Duodenal mucosa (tissue), 2 donors: ENCODE results near the gene FNTB.

ENCODE experiments used
- H3K27ac ChIP-seq: one replicate; pipeline ENCODE4 v1.7.0; 2013; ENCODE audit warnings: low read depth, low read length
- H3K27me3 ChIP-seq, 2 donors: one replicate each; pipeline ENCODE4 v1.7.0; 2013; ENCODE audit warnings: low read length in 2 of 2, control low read depth in 1 of 2; ENCODE audit not compliant: insufficient read depth in 2 of 2, control insufficient read depth in 1 of 2
- H3K36me3 ChIP-seq, 2 donors: one replicate each; pipeline ENCODE4 v1.7.0; 2013; ENCODE audit warnings: low read length in 2 of 2, control low read depth in 1 of 2; ENCODE audit not compliant: insufficient read depth in 2 of 2, control insufficient read depth in 1 of 2
- H3K4me1 ChIP-seq, 2 donors: one replicate each; pipeline ENCODE4 v1.7.0; 2013; ENCODE audit warnings: low read length in 2 of 2, control low read depth in 1 of 2; ENCODE audit not compliant: insufficient read depth in 2 of 2, control insufficient read depth in 1 of 2
- H3K4me3 ChIP-seq, 2 donors: one replicate each; pipeline ENCODE4 v1.7.0; 2013; ENCODE audit warnings: low read length in 2 of 2, low read depth in 1 of 2
- H3K9ac ChIP-seq, 2 donors: one replicate each; pipeline ENCODE4 v1.7.0; 2013; ENCODE audit warnings: low read length in 2 of 2, low read depth in 1 of 2
- H3K9me3 ChIP-seq, 2 donors: one replicate each; pipeline ENCODE4 v1.7.0; 2013; ENCODE audit warnings: low read length in 2 of 2, control low read depth in 1 of 2; ENCODE audit not compliant: control insufficient read depth in 1 of 2

FNTB gene

DNA sequence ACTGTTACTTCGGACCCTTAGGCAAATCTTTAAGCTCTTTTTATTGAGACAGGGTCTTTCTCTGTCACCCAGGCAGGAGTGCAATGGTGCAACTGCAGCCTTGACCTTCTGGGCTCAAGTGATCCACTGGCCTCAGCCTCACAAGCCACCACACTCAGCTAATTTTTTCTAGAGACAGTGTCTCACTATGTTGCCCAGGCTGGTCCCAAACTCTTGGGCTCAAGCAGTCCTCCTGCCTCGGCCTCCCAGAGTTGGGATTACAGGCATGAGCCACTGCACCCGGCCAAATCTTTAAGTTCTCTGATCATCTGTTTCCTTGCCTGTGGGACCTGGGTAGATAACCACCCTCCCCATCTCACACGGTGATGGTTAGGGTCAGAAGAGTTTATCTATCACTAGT lies 41.8 kb upstream of the FNTB start:
- Histone ChIP-seq H3K27ac (no peak overlapping the region), H3K4me3 (no peak overlapping the region), H3K9ac (no peak overlapping the region), H3K36me3 (peaks cover 0 to 3% of the 10 kb centered on the region in 2 donors), H3K4me1 (peaks cover 47 to 62% of the 10 kb centered on the region in 2 donors), H3K9me3 (no peaks in the 10 kb centered on the region), H3K27me3 (no peaks in the 10 kb centered on the region)

DNA sequence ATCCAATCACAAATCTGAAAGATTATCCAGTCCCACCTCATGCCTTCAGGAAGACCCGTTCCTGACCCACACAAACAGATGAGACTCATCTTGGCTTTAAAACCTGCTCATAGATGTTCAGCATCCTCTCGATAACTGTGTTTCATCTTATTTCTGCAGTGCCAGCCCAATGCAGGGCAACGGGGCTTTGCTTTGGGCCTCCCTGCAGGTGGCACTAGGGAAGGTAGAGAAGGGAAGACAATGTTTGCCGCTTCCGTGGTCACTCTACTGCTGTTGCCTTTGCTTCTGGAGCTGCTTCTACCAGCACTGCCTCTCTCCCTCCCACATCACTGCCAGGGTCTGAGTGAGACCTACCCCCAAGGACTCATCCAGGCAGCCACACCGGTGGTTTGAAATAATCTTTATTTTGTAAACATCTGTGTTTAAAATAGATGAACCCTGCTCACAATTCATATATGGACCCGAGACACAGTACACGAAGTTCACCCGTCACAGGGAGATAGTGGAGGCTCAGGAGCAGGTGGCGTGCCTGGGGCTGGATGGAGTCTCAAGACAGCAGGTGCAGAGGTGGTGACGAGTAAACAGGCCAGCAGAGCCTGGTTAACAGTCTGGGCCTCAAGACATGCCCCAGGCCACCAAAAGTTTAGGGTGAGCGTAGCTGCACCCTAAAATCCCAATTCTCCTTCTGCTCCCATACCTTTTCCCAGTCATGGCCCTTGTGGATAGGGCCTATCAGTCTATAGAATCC lies 41.1 kb upstream of the FNTB start:
- H3K4me3 ChIP-seq: no peak overlapping the region
- H3K27ac ChIP-seq: no peak overlapping the region
- peaks cover 0 to 1% of the 10 kb centered on the region in 2 donors for H3K36me3 ChIP-seq
- H3K4me1 ChIP-seq: peaks cover 40 to 55% of the 10 kb centered on the region in 2 donors
- no peak overlapping the region for H3K9ac ChIP-seq
- no peaks in the 10 kb centered on the region for H3K27me3 ChIP-seq
- no peaks in the 10 kb centered on the region for H3K9me3 ChIP-seq

DNA sequence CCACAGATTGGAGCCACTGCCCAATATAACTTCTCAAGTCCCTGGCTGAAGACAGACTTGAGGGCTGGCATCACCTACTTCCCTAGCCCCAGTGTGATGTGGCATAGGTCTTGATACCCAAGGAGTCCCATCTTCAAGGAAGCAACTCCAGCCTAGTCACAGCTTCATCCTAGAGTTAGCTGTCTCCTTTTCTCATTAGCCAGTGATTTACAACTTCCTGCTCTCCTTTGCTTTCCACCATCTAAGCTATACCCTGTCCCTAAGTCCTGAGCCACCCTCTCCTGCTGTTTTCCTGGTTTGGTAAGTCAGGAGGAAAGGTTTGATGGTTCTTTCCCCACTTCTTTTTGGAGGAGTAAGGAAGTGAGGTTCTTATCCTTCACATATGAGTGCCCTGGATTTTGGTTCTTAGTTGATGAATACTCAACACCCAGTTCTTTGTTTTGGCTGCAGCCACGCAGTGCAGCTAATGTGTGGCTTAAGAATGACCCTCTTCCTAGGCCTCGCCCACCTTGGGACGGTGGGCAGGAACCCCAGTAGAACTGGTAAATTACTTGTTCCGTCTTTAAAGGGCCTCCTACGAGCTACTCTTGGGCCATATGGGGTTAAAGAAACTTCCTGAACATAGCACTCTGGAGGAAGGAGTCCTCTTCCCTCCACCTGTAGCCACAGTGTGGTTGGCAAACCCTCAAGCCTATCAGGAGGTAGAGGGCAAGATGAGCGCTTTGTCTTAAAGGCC lies 40.2 kb upstream of the FNTB start:
- Histone ChIP-seq H3K9ac (no peak overlapping the region), H3K36me3 (peaks cover 0 to 4% of the 10 kb centered on the region in 2 donors)

DNA sequence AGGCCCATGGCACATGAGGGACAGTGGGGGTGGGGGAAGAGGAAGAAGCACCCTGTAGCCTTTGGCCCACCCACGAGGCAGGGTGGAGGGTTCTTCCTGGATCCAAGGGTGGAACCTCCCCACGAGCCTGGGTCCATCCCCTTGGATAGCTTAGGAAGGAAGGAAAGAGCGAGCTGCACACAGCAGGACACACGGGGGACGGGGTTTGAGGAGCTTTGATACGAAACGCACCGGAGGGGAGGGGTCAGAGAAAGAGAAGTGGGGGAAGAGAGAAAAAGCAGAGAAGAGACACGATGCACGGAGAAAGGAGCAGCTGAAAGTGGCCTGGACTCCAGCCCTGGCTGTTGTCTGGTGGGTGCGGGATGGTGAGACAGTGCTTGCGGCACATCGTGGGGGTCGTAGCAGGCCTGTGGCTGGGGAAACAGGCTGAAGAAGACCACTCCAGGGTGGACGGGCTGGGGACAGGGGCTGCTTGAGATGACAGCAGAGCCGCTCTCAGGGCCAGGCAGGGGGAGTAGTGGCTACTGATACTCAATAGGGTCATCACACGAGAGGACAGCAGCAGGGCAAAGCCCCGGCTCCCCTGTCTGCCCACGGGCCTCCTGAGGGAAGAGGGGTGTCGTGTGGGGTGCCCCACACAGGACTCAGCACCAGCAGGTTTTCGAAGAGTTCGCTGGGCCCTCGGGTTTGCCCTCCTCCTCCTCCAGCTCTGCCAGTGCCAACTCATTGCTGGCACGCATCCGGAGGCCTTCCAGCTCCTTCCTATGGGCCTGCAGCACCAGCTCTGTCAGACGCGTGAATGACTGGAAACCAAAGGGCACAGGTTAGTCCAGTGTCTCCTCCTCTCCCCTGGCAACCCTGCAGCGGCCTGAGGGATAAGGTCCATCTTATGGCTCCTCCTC lies 38.7 kb upstream of the FNTB start:
- H3K4me1 ChIP-seq: peaks cover 37 to 52% of the 10 kb centered on the region in 2 donors
- no peak overlapping the region for H3K9ac ChIP-seq
- H3K36me3 ChIP-seq: peaks cover 0 to 8% of the 10 kb centered on the region in 2 donors
- H3K27ac ChIP-seq: no peak overlapping the region
- H3K27me3 ChIP-seq: no peaks in the 10 kb centered on the region
- no peak overlapping the region for H3K4me3 ChIP-seq
- no peaks in the 10 kb centered on the region for H3K9me3 ChIP-seq

More for the DNA sequence above, 40.2 kb upstream of the FNTB start:
- Histone ChIP-seq H3K27ac (no peak overlapping the region), H3K4me1 (peaks cover 37 to 53% of the 10 kb centered on the region in 2 donors), H3K27me3 (no peaks in the 10 kb centered on the region), H3K4me3 (no peak overlapping the region), H3K9me3 (no peaks in the 10 kb centered on the region)

DNA sequence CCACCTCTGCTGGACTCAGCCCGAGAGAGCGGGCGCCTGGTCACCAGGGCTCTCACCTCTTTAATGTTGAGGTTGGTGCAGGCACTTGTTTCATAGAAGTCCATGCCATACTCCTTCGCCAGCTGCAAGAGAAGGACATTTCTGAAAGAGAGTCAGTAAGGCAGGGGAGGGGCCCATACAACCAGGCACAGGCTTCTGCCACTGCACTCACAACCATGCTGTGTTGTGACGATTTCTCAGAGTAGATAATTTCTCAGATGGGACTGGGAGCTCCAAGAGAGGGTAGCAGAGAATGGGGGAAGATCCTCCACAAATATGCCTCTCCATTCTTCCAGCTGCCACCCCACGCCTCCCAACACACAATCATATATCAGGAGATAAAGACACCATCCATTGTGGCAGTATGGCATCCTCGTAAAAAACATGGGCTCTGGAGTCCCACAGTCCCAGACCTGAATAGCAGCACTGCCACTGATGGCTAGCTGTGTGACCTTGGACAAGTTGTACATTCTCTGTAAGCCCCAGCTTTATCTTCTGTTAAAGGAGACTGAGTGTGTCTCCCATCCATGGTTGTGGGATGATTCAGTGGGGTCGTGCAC lies 38.0 kb upstream of the FNTB start:
- H3K4me3 ChIP-seq: no peak overlapping the region
- H3K4me1 ChIP-seq: peaks cover 29 to 44% of the 10 kb centered on the region in 2 donors
- no peaks in the 10 kb centered on the region for H3K27me3 ChIP-seq
- no peak overlapping the region for H3K27ac ChIP-seq
- H3K9ac ChIP-seq: no peak overlapping the region
- H3K36me3 ChIP-seq: peaks cover 0 to 8% of the 10 kb centered on the region in 2 donors
- no peaks in the 10 kb centered on the region for H3K9me3 ChIP-seq

DNA sequence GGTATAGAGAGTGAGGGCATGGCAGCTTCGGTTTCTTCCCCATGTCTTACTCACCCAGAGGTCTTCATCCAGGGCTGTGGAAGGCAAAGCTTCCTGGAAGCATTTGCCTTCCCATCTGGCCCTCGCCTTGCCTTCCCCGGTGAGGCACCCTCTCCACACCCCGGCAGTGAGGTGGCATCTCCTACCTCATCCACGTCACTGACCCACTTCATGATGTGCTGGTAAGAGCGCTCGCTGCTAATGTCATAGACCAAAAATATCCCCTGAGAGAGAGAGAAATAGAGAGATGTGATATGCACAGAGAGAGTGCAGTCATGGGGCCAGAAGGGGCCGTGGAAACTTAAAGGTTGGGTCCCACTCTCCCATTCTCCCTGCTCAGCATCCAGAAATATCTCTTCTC lies 35.8 kb upstream of the FNTB start:
- Histone ChIP-seq H3K9me3 (no peaks in the 10 kb centered on the region), H3K4me3 (no peak overlapping the region), H3K27me3 (no peaks in the 10 kb centered on the region), H3K4me1 (peaks cover 20 to 30% of the 10 kb centered on the region in 2 donors), H3K9ac (no peak overlapping the region), H3K27ac (no peak overlapping the region), H3K36me3 (peaks cover 0 to 8% of the 10 kb centered on the region in 2 donors)

DNA sequence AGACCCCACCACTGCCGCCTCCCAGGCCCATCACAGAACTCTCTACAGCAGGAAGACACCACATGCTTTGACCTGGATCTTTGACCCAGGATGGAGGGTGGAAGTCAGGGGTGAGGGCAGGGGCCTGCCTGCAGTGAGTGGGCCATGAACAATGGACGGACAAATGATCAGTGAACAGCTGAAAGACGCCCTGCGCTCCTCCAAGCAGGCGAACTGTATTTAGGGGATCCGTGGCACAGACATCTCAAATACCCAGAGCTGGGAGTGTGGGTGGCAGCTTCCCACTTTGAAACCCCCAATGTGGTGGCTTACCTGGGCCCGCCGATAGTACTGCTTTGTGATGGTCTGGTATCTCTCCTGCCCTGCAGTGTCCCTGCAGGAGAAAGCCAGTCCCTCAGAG lies 35.4 kb upstream of the FNTB start:
- Histone ChIP-seq H3K4me3 (no peak overlapping the region), H3K9ac (no peak overlapping the region), H3K4me1 (peaks cover 18 to 26% of the 10 kb centered on the region in 2 donors), H3K36me3 (peaks cover 0 to 8% of the 10 kb centered on the region in 2 donors), H3K9me3 (no peaks in the 10 kb centered on the region), H3K27ac (no peak overlapping the region), H3K27me3 (no peaks in the 10 kb centered on the region)

DNA sequence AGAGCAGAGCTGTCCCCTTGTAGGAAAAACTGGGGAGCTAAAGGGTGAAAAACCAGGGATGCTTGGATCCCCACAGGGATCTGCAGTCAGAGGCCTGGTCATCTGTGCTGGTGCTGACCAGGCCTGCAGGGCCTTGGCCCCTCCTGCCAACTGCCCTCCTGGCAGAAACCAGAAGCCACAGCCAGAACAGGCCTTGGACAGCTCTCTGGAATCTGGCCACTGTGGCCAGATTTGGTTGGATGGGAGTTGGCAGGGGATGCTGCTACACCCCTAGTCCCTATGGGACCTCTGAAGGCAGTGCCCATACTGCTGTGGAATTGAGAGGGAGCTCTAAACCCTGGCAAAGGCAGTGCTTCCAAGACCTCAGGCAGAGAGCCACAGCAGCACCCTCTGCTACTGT lies 35.0 kb upstream of the FNTB start:
- H3K9ac ChIP-seq: no peak overlapping the region
- H3K27ac ChIP-seq: no peak overlapping the region
- H3K9me3 ChIP-seq: no peaks in the 10 kb centered on the region
- peaks cover 18 to 21% of the 10 kb centered on the region in 2 donors for H3K4me1 ChIP-seq
- H3K4me3 ChIP-seq: no peak overlapping the region
- peaks cover 0 to 8% of the 10 kb centered on the region in 2 donors for H3K36me3 ChIP-seq
- H3K27me3 ChIP-seq: no peaks in the 10 kb centered on the region

DNA sequence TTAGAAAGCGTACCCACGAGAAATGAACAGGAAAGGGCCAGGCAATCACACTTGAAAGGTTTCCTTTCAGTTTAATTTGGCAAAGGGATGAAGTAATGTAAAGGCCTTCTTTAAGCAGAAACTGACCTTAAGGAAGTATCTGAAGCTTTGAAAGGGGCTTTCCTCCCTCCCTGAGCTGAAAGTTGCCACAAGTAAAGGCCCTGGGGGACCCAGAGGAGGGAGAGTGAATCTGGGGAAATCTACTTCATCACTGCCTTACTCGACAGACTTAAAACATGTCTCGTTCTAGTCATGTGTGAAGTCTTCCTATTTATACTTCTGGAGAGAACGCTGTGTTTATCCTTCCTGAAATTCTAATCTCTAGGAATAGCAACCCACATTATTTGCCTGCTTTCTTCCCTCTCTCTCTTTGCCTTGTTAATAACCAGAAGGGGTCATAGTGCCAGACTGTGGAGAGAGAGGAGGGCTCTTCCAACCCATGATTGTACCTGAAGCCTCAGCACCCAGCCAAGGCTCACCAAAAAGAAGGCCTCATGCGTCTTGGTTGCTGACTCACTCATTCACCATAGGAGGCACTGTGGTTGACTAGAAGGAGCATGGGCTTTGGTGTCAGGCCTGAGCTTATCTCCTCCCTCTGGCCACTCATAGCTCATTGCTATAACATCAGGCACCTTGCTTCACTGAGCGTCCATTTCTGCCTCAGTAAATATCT lies 33.9 kb upstream of the FNTB start:
- H3K4me1 ChIP-seq: peaks cover 10 to 11% of the 10 kb centered on the region in 2 donors
- no peaks in the 10 kb centered on the region for H3K27me3 ChIP-seq
- H3K27ac ChIP-seq: no peak overlapping the region
- H3K36me3 ChIP-seq: peaks cover 0 to 12% of the 10 kb centered on the region in 2 donors
- no peak overlapping the region for H3K9ac ChIP-seq
- no peak overlapping the region for H3K4me3 ChIP-seq
- no peaks in the 10 kb centered on the region for H3K9me3 ChIP-seq
